Tibial artery (tissue), 4 donors: ENCODE data around the gene GSG1L.

Experiments used
- DNase-seq, 2 donors: peaks; one replicate each; pipeline ENCODE4 v3.0.0-alpha.2; 2019
- H3K27ac ChIP-seq, 2 donors: fragments of 200-600 bp; sonication (generic) in 1 of 2; 1 replicate in 1 of 2; 2 replicates in 1 of 2; pipeline ENCODE4 v1.5.1; 2018 to 2019; ENCODE audit warnings: mild to moderate bottlenecking in 1 of 2
- H3K27me3 ChIP-seq, 2 donors: fragments of 200-600 bp; sonication (generic) in 1 of 2; one replicate each; pipeline versions ENCODE4 v1.5.1 to v1.6.0; 2016 to 2019
- H3K36me3 ChIP-seq, 3 donors: fragments of 200-600 bp; sonication (generic) in 2 of 3; one replicate each; pipeline ENCODE4 v1.5.1; 2016 to 2019; ENCODE audit warnings: mild to moderate bottlenecking in 2 of 3
- H3K4me1 ChIP-seq, 4 donors: fragments of 200-600 bp; sonication (generic) in 2 of 4; 1 replicate in 3 of 4; 2 replicates in 1 of 4; pipeline ENCODE4 v1.5.1; 2016 to 2019
- H3K4me3 ChIP-seq, 2 donors: fragments of 200-600 bp; sonication (generic) in 1 of 2; 1 replicate in 1 of 2; 2 replicates in 1 of 2; pipeline ENCODE4 v1.5.1; 2018 to 2019; ENCODE audit warnings: mild to moderate bottlenecking in 2 of 2
- H3K9me3 ChIP-seq, 3 donors: fragments of 200-600 bp; sonication (generic) in 1 of 3; one replicate each; pipeline ENCODE4 v1.5.1; 2016 to 2019
- CTCF ChIP-seq, 2 experiments: fragments of 200-600 bp in 1 of 2; fragments of 450-650 bp in 1 of 2; IDR thresholded peaks; one replicate each; pipeline ENCODE4 v1.5.1; 2017 to 2019; ENCODE audit warnings: antibody characterized with exemption in 2 of 2, mild to moderate bottlenecking in 1 of 2, moderate library complexity in 1 of 2
- intact Hi-C: fragments of 100-400 bp; cut with DNase I; formaldehyde crosslinking; loops from one replicate; pipeline ENCODE4 v1.15.0; 2023; ENCODE audit warnings: low total_unique reads

GSG1L gene

GRCh38 chr16:28039493-28039892 lies 24.0 kb downstream of the GSG1L start:
- Histone ChIP-seq H3K4me1 (peaks cover 4 to 23% (median 13%) of the 10 kb centered on the region in 4 donors), H3K9me3 (no peaks in the 10 kb centered on the region), H3K27ac (no peak overlapping the region), H3K27me3 (peaks cover 0 to 5% of the 10 kb centered on the region in 2 donors), H3K4me3 (no peak overlapping the region), H3K36me3 (no peaks in the 10 kb centered on the region)
- intact Hi-C loops: no loop called here
- no peak for DNase-seq
- no peak for TF ChIP-seq CTCF (IDR thresholded peaks at IDR 0.05)

- intact Hi-C loops: no loop called here
- H3K36me3 ChIP-seq: no peaks in the 10 kb centered on the region
Measured at GRCh38 chr16:28038409-28038808, 25.1 kb downstream of the GSG1L start.

GRCh38 chr16:28035866-28036393 lies 27.6 kb downstream of the GSG1L start:
- H3K4me3 ChIP-seq: no peak overlapping the region
- H3K36me3 ChIP-seq: no peaks in the 10 kb centered on the region
- no peak for DNase-seq
- TF ChIP-seq CTCF (IDR thresholded peaks at IDR 0.05): no peak
- peaks cover 0 to 5% of the 10 kb centered on the region in 2 donors for H3K27me3 ChIP-seq
- H3K4me1 ChIP-seq: no peaks in the 10 kb centered on the region
- intact Hi-C loops: no loop called here
- H3K9me3 ChIP-seq: no peaks in the 10 kb centered on the region
- H3K27ac ChIP-seq: no peak overlapping the region

More at GRCh38 chr16:28038409-28038808, 25.1 kb downstream of the GSG1L start:
- H3K27ac ChIP-seq: no peak overlapping the region
- DNase-seq: no peak
- no peak for TF ChIP-seq CTCF (IDR thresholded peaks at IDR 0.05)
- peaks cover 0 to 5% of the 10 kb centered on the region in 2 donors for H3K27me3 ChIP-seq
- H3K4me1 ChIP-seq: peaks cover 4 to 19% (median 11%) of the 10 kb centered on the region in 4 donors
- H3K4me3 ChIP-seq: no peak overlapping the region
- H3K9me3 ChIP-seq: no peaks in the 10 kb centered on the region

GRCh38 chr16:28033870-28034269 lies 29.6 kb downstream of the GSG1L start:
- Histone ChIP-seq H3K36me3 (no peaks in the 10 kb centered on the region), H3K4me3 (no peak overlapping the region), H3K27me3 (peaks cover 0 to 5% of the 10 kb centered on the region in 2 donors), H3K27ac (no peak overlapping the region), H3K9me3 (no peaks in the 10 kb centered on the region), H3K4me1 (no peaks in the 10 kb centered on the region)
- intact Hi-C loops: no loop called here
- TF ChIP-seq CTCF (IDR thresholded peaks at IDR 0.05): no peak
- no peak for DNase-seq

GRCh38 chr16:28029387-28030002 lies 34.0 kb downstream of the GSG1L start:
- TF ChIP-seq CTCF (IDR thresholded peaks at IDR 0.05): no peak
- no peaks in the 10 kb centered on the region for H3K27me3 ChIP-seq
- DNase-seq: no peak
- intact Hi-C loops: no loop called here
- no peak overlapping the region for H3K4me3 ChIP-seq
- no peak overlapping the region for H3K27ac ChIP-seq
- no peaks in the 10 kb centered on the region for H3K36me3 ChIP-seq
- no peaks in the 10 kb centered on the region for H3K9me3 ChIP-seq
- no peaks in the 10 kb centered on the region for H3K4me1 ChIP-seq
